AG10803 (cell line): ENCODE data around the gene STK32A.
A peak's percentile ranks its signal among the peaks of the same experiment; 100 is the strongest.

Experiments used
- DNase-seq: peaks from one replicate; pipeline ENCODE4 v3.0.0; 2010; ENCODE audit warnings: low read depth
- H3K4me3 ChIP-seq: 2 replicates; pipeline ENCODE4 v1.5.1; 2011; ENCODE audit warnings: mild to moderate bottlenecking, low read length, control low read depth
- CTCF ChIP-seq: conservative IDR thresholded peaks from 2 replicates; pipeline ENCODE4 v1.5.1; 2011; ENCODE audit warnings: mild to moderate bottlenecking, low read length, control low read depth, inconsistent platforms

Gene STK32A

GRCh38 chr5:147415651-147416050, 180.8 kb downstream of the STK32A start:
- DNase-seq = no peak
- TF ChIP-seq CTCF = no peak
- no peak overlapping the region for H3K4me3 ChIP-seq

GRCh38 chr5:147417135-147417813, 182.4 kb downstream of the STK32A start:
- no peak overlapping the region for H3K4me3 ChIP-seq
- peak; percentile 70 for DNase-seq
- no peak for TF ChIP-seq CTCF

GRCh38 chr5:147418613-147419012, 183.8 kb downstream of the STK32A start:
- TF ChIP-seq CTCF = no peak
- no peak overlapping the region for H3K4me3 ChIP-seq
- no peak for DNase-seq

- H3K4me3 ChIP-seq = no peak overlapping the region
- TF ChIP-seq CTCF = no peak
- no peak for DNase-seq
Measured at GRCh38 chr5:147426640-147427327, 192.0 kb downstream of the STK32A start.

GRCh38 chr5:147427521-147428401, 192.9 kb downstream of the STK32A start:
- DNase-seq = peak; percentile 44
- TF ChIP-seq CTCF = no peak
- H3K4me3 ChIP-seq = no peak overlapping the region

GRCh38 chr5:147430628-147431027, 195.8 kb downstream of the STK32A start:
- TF ChIP-seq CTCF = no peak
- peak; percentile 43 for DNase-seq
- no peak overlapping the region for H3K4me3 ChIP-seq
